COLO829 (cell line): Measurements from ENCODE around the gene MANEAL.

ENCODE experiments used
- DNase-seq: peaks from one replicate; pipeline ENCODE4 v3.0.0; 2012; ENCODE audit warnings: low spot score

Gene MANEAL

GRCh38 chr1:37828410-37829074 lies 34.9 kb downstream of the MANEAL start:
- no peak for DNase-seq

DNA sequence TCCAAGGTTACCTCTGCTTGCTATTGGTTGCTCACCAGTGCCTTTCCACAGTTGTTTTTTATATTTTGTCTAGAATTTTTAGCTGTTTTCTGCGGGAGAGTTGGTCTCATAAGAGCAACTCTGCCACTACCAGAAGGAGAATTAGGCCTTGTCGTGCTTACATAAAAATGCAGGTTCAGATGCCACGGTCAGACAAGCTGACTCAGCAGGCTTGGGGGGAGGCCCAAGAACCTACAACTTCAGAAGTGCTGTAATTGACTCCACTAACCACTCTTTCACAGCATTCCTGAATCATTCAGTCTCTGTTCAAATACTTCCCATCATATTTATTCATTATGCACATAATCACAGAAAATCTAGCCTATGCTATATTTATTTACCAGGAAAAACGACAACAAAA lies 37.5 kb downstream of the MANEAL start:
- no peak for DNase-seq

- no peak for DNase-seq
Observed at GRCh38 chr1:37831809-37832208, 38.2 kb downstream of the MANEAL start.

DNA sequence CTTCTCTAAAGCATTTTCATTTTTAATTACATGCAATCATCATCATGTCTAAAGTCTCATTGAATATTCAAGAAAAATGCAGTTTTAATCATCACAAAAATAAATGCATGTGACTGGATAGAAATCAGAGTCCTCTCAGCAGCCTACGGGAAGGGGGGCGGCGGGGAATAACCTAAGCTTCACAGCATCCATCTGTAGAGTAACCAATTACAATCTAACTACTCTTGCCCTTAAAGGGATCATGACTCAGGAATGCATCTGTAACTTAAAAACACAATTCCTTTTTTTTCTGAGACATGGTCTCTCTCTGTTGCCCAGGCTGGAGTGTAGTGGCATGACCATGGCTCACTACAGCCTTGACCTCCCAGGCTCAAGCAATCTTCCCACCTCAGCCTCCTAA lies 43.1 kb downstream of the MANEAL start:
- DNase-seq: no peak

- DNase-seq: no peak
Observed at GRCh38 chr1:37839676-37840075, 46.0 kb downstream of the MANEAL start.

- DNase-seq: no peak
Observed at GRCh38 chr1:37840711-37841110, 47.1 kb downstream of the MANEAL start.

- no peak for DNase-seq
Observed at GRCh38 chr1:37841652-37842051, 48.0 kb downstream of the MANEAL start.

GRCh38 chr1:37844536-37844935 lies 50.9 kb downstream of the MANEAL start:
- no peak for DNase-seq

- DNase-seq: no peak
Observed at GRCh38 chr1:37845049-37845646, 51.5 kb downstream of the MANEAL start.

GRCh38 chr1:37845786-37846185 lies 52.1 kb downstream of the MANEAL start:
- no peak for DNase-seq

- no peak for DNase-seq
Observed at GRCh38 chr1:37846647-37847339, 53.1 kb downstream of the MANEAL start.

GRCh38 chr1:37849480-37849879 lies 55.8 kb downstream of the MANEAL start:
- DNase-seq: no peak

DNA sequence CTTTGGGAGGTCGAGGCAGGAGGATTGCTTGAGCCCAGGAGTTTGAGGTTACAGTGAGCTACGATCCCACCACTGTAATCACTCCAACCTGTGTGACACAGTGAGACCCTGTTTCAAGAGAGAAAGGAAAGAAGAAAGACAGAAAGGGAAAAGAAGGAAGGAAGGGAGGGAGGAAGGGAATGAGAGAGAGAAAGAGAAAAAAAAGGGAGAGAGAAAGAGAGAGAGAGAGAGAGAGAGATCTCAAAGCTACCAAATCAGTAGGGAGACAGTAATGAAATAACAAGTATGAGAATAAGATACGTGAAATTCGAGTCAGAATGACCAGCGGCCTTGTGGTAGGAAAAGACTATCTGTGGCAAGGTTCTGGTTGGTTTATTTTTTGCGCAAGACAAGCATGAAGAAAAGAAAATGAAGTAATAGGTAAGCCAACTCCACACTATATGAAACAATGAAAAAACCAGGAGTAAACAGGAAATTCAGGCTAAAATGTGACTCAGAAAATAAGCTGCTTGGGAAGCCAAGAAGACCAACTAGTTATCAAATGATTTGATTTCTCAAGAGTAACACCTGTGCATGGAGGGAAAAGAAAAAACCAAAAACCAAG lies 56.8 kb downstream of the MANEAL start:
- DNase-seq: no peak
